ENCODE measurements around the gene ANKS1B. TPM values are rescaled to one million over a fixed set of nuclear protein-coding genes. Genes with fewer than 3 reads are reported as not detected.

ANKS1B gene
- total RNA-seq, 1 donor from 2014 or later: 2.4 TPM

DNA sequence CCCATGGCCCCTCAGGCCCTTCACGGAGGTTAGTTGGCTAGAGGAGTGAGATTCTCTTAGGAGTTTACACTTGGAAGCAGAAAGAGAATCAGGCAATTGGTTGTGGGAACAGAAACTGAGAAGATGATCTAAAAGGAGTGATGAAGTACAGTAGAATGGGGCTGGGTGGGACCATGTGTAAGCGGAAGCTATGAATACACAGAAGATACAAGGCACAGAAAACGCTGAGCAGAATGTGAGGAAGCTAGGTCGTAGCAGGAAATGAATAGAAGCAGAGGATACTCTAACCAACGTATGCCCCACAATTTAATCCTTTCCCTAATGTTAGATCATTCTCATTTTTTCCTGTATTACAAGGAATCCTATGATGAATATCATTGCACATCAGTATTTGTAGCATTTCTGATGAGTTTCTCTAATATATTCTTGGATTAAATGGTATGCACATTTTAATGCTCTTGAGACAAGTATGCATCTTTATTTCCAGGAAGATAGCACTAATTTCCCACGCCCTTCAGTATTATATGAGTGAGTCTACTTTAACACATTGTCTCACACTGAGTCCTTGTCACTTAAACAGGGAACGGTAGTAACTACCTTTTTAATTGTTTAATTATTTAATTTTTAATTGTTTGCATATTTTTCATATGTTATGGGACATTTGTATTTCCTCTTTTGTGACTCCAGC, 1066.4 kb downstream of the ANKS1B start:
- Histone ChIP-seq H3K4me3 (ENCODE audit: insufficient read depth, low read depth, low read length) (no peak overlapping the region), H3K9me3 (ENCODE audit: insufficient read depth, low read depth, low read length) (no peaks in the 10 kb centered on the region), H4K20me1 (ENCODE audit: insufficient read depth, low read length) (no peaks in the 10 kb centered on the region), H3K79me2 (ENCODE audit: insufficient read depth, low read length) (no peaks in the 10 kb centered on the region), H2AFZ (ENCODE audit: low read depth, low read length) (no peak overlapping the region), H3K9ac (ENCODE audit: low read length) (no peak overlapping the region), H3K4me1 (ENCODE audit: insufficient read depth, low read length) (no peaks in the 10 kb centered on the region), H3K27ac (ENCODE audit: low read depth, low read length) (no peak overlapping the region), H3K27me3 (ENCODE audit: insufficient read depth, low read length) (no peaks in the 10 kb centered on the region), H3K4me2 (ENCODE audit: low read length) (no peak overlapping the region), H3K36me3 (ENCODE audit: insufficient read depth, low read length) (no peaks in the 10 kb centered on the region)
- Mint-ChIP-seq H3K36me3 (ENCODE audit: low read depth, unreplicated experiment) (no peaks in the 10 kb centered on the region), H3K9me3 (ENCODE audit: unreplicated experiment) (peaks cover 5% of the 10 kb centered on the region), H3K27me3 (ENCODE audit: low read depth, unreplicated experiment) (peaks cover 5% of the 10 kb centered on the region), H3K4me3 (ENCODE audit: unreplicated experiment) (no peak overlapping the region), H3K27ac (ENCODE audit: unreplicated experiment) (no peak overlapping the region), H3K4me1 (ENCODE audit: low read depth, unreplicated experiment) (no peaks in the 10 kb centered on the region)
- no peak for TF ChIP-seq EZH2 (IDR thresholded peaks at IDR 0.05; ENCODE audit: insufficient read depth, low read length)
- TF ChIP-seq, protein P1, sequence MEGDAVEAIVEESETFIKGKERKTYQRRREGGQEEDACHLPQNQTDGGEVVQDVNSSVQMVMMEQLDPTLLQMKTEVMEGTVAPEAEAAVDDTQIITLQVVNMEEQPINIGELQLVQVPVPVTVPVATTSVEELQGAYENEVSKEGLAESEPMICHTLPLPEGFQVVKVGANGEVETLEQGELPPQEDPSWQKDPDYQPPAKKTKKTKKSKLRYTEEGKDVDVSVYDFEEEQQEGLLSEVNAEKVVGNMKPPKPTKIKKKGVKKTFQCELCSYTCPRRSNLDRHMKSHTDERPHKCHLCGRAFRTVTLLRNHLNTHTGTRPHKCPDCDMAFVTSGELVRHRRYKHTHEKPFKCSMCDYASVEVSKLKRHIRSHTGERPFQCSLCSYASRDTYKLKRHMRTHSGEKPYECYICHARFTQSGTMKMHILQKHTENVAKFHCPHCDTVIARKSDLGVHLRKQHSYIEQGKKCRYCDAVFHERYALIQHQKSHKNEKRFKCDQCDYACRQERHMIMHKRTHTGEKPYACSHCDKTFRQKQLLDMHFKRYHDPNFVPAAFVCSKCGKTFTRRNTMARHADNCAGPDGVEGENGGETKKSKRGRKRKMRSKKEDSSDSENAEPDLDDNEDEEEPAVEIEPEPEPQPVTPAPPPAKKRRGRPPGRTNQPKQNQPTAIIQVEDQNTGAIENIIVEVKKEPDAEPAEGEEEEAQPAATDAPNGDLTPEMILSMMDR (IDR thresholded peaks at IDR 0.05; ENCODE audit: insufficient read depth, low read depth, low read length): no peak
- FAIRE-seq (no peak), DNase-seq (ENCODE audit: low read depth) (no peak)

DNA sequence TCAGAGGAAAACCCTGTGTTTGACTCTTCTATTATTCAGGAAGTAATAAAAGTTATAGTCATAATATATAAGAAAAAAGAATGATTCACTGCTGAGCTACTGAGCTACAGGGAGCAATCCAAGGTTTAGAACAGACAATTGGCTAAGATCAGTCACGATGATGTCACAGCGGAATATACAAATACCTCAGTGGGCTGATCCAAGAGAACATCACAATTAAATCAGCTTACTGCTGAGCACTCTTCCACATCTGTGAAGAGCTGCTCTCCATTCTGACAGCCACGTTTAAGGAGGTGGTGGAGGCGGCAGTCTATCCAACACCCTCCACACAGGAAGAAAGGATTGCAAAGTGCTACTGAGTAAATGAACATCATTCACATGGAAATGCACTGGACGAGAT, 1068.6 kb downstream of the ANKS1B start:
- no peaks in the 10 kb centered on the region for H3K4me1 Mint-ChIP-seq (ENCODE audit: low read depth, unreplicated experiment)
- Histone ChIP-seq H3K4me1 (ENCODE audit: insufficient read depth, low read length) (no peaks in the 10 kb centered on the region), H4K20me1 (ENCODE audit: insufficient read depth, low read length) (no peaks in the 10 kb centered on the region), H2AFZ (ENCODE audit: low read depth, low read length) (no peak overlapping the region), H3K9me3 (ENCODE audit: insufficient read depth, low read depth, low read length) (no peaks in the 10 kb centered on the region), H3K9ac (ENCODE audit: low read length) (no peak overlapping the region), H3K27ac (ENCODE audit: low read depth, low read length) (no peak overlapping the region), H3K79me2 (ENCODE audit: insufficient read depth, low read length) (no peaks in the 10 kb centered on the region), H3K4me3 (ENCODE audit: insufficient read depth, low read depth, low read length) (no peak overlapping the region), H3K4me2 (ENCODE audit: low read length) (no peak overlapping the region), H3K36me3 (ENCODE audit: insufficient read depth, low read length) (no peaks in the 10 kb centered on the region), H3K27me3 (ENCODE audit: insufficient read depth, low read length) (no peaks in the 10 kb centered on the region)
- no peak overlapping the region for H3K27ac Mint-ChIP-seq (ENCODE audit: unreplicated experiment)
- TF ChIP-seq EZH2 (IDR thresholded peaks at IDR 0.05; ENCODE audit: insufficient read depth, low read length): no peak
- TF ChIP-seq, protein P1 (IDR thresholded peaks at IDR 0.05; ENCODE audit: insufficient read depth, low read depth, low read length): no peak
- no peak overlapping the region for H3K4me3 Mint-ChIP-seq (ENCODE audit: unreplicated experiment)
- H3K9me3 Mint-ChIP-seq (ENCODE audit: unreplicated experiment): peaks cover 5% of the 10 kb centered on the region
- no peak for FAIRE-seq
- H3K36me3 Mint-ChIP-seq (ENCODE audit: low read depth, unreplicated experiment): no peaks in the 10 kb centered on the region
- peaks cover 5% of the 10 kb centered on the region for H3K27me3 Mint-ChIP-seq (ENCODE audit: low read depth, unreplicated experiment)
- DNase-seq (ENCODE audit: low read depth): peak; percentile 20

DNA sequence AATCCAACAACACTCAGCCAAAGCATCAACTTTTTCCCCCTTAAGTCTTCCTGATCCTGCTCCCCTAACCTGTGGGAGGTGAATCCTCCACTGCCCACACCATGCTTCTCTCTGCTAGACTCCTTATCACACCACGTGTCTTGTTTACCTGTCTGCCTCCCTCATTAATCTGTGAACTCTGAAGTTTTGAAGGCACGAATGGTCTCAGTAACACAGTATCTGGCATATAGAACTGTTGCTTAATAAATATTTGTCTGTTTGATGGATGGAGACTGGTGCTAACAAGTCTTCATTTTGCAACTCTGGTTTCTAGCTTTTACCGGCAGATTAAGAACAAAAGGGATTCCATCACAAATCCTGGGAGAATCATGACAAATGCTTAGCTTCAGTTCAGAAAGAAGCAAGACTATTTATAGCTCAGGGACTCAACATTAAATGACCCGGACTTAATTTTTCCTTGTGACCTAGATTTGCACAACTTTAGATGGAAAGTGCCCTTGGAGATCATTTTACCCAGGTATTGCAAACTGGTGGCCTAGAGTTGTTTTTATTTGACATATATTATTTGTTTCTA, 1072.2 kb downstream of the ANKS1B start:
- FAIRE-seq (no peak), DNase-seq (ENCODE audit: low read depth) (no peak)
- Histone ChIP-seq H3K27me3 (ENCODE audit: insufficient read depth, low read length) (no peaks in the 10 kb centered on the region), H2AFZ (ENCODE audit: low read depth, low read length) (no peak overlapping the region), H4K20me1 (ENCODE audit: insufficient read depth, low read length) (no peaks in the 10 kb centered on the region), H3K36me3 (ENCODE audit: insufficient read depth, low read length) (no peaks in the 10 kb centered on the region), H3K27ac (ENCODE audit: low read depth, low read length) (no peak overlapping the region), H3K4me3 (ENCODE audit: insufficient read depth, low read depth, low read length) (no peak overlapping the region), H3K9me3 (ENCODE audit: insufficient read depth, low read depth, low read length) (no peaks in the 10 kb centered on the region), H3K4me2 (ENCODE audit: low read length) (no peak overlapping the region), H3K9ac (ENCODE audit: low read length) (no peak overlapping the region), H3K4me1 (ENCODE audit: insufficient read depth, low read length) (no peaks in the 10 kb centered on the region), H3K79me2 (ENCODE audit: insufficient read depth, low read length) (no peaks in the 10 kb centered on the region)
- Mint-ChIP-seq H3K4me3 (ENCODE audit: unreplicated experiment) (no peak overlapping the region), H3K9me3 (ENCODE audit: unreplicated experiment) (peaks cover 5% of the 10 kb centered on the region), H3K36me3 (ENCODE audit: low read depth, unreplicated experiment) (no peaks in the 10 kb centered on the region), H3K27ac (ENCODE audit: unreplicated experiment) (no peak overlapping the region), H3K4me1 (ENCODE audit: low read depth, unreplicated experiment) (peaks cover 5% of the 10 kb centered on the region), H3K27me3 (ENCODE audit: low read depth, unreplicated experiment) (peaks cover 5% of the 10 kb centered on the region)
- TF ChIP-seq EZH2 (IDR thresholded peaks at IDR 0.05; ENCODE audit: insufficient read depth, low read length): no peak
- TF ChIP-seq, protein P1 (IDR thresholded peaks at IDR 0.05; ENCODE audit: insufficient read depth, low read depth, low read length): no peak
